ENCODE data around the gene DDA1. TPM values are rescaled to one million over a fixed set of nuclear protein-coding genes. Genes with fewer than 3 reads are reported as not detected.

Gene DDA1
- total and polyA plus RNA-seq, 9 of the 15 experiments (the other 6 are each of a cell fraction or from before 2014, with no cell fraction given): 1.4 to 83.8 (median 33.8) TPM

GRCh38 chr19:17282488-17283125 lies 26.8 kb upstream of the DDA1 start (continued):
- TF ChIP-seq TFAP4 (CRISPR knock-in tag; IDR thresholded peaks at IDR 0.05; ENCODE audit: borderline replicate concordance) (peak; percentile 85), ZNF740 (CRISPR knock-in tag; IDR thresholded peaks at IDR 0.05) (no peak), ZNF740 (tag; IDR thresholded peaks at IDR 0.05) (no peak), IRF1 (CRISPR knock-in tag; IDR thresholded peaks at IDR 0.05; ENCODE audit: borderline replicate concordance) (no peak), ZBTB12 (CRISPR knock-in tag; IDR thresholded peaks at IDR 0.05) (no peak), ZBTB1 (CRISPR knock-in tag; IDR thresholded peaks at IDR 0.05; ENCODE audit: borderline replicate concordance, low read depth) (no peak), ZNF780A (CRISPR knock-in tag; IDR thresholded peaks at IDR 0.05) (no peak), ZKSCAN1 (IDR thresholded peaks at IDR 0.05; ENCODE audit: low read depth, low read length) (no peak), ZBTB11 (CRISPR knock-in tag; IDR thresholded peaks at IDR 0.05) (no peak), ETS1 (conservative IDR thresholded peaks at IDR 0.05; ENCODE audit: control insufficient read depth, low read depth, low read length) (0 out of 2 replicates have a peak, but pooled peaks have one; percentile 19), ZFX (CRISPR knock-in tag; IDR thresholded peaks at IDR 0.05) (peak; percentile 40), NONO (IDR thresholded peaks at IDR 0.05; ENCODE audit: low read depth in 2 of 2, low read length in 1 of 2) (peak in 1 of 2 experiments; percentile 53; a peak in 1 of 4 replicates), FOXM1 (IDR thresholded peaks at IDR 0.05; ENCODE audit: low read depth) (no peak), FOXM1 (CRISPR knock-in tag; IDR thresholded peaks at IDR 0.05; ENCODE audit: low read depth) (0 out of 2 replicates have a peak, but pooled peaks have one; percentile 43), SRF (CRISPR knock-in tag; IDR thresholded peaks at IDR 0.05) (0 out of 4 replicates have a peak, but pooled peaks of 1 of the 2 experiments have one; percentile 74), SMC3 (conservative IDR thresholded peaks at IDR 0.05; ENCODE audit: insufficient read depth, low read depth, low read length) (peak; percentile 88)

Data from K562 (cell line).